ENCODE measurements around the gene FCN2.

DNA sequence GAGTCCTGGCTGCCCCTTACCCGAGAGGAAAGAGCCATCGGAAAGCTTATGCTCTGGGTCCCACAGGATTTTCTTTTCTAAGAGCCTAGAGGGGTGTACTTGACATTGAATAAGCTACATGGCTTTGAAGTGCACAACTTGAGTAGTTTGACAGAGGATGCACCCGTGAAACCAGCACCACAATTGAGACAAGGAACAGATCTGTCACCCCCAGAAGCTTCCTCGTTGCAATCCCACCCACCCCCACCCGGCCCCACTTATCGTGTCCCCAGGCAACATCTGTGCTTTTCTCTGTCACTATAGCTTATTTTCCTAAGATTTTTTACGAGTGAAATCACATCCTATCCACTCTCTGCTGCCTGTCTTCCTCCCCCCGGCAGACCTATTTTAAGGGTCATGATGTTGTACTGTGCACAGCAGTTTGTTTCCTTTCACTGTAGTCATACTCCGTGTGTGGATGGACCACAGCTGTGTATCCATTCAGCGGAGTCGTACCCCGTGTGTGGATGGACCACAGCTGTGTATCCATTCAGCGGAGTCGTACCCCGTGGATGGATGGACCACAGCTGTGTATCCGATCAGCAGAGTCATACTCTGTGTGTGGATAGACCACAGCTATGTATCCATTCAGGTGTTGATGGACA, 8.8 kb upstream of the FCN2 start:
- TF ChIP-seq, protein P1, sequence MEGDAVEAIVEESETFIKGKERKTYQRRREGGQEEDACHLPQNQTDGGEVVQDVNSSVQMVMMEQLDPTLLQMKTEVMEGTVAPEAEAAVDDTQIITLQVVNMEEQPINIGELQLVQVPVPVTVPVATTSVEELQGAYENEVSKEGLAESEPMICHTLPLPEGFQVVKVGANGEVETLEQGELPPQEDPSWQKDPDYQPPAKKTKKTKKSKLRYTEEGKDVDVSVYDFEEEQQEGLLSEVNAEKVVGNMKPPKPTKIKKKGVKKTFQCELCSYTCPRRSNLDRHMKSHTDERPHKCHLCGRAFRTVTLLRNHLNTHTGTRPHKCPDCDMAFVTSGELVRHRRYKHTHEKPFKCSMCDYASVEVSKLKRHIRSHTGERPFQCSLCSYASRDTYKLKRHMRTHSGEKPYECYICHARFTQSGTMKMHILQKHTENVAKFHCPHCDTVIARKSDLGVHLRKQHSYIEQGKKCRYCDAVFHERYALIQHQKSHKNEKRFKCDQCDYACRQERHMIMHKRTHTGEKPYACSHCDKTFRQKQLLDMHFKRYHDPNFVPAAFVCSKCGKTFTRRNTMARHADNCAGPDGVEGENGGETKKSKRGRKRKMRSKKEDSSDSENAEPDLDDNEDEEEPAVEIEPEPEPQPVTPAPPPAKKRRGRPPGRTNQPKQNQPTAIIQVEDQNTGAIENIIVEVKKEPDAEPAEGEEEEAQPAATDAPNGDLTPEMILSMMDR (conservative IDR thresholded peaks at IDR 0.05; ENCODE audit: low read length): no peak
- TF ChIP-seq EZH2phosphoT487 (IDR thresholded peaks at IDR 0.05; ENCODE audit: borderline replicate concordance, low read depth, low read length): no peak

All from OCI-LY7 (cell line).